A549 (cell line): Measurements from ENCODE around the gene HTR6.

Source experiments
- BCL3 ChIP-seq: fragments of >200 bp; sonication (Bioruptor Twin); formaldehyde crosslinking; IDR thresholded peaks from 3 replicates; pipeline ENCODE4 v1.6.1; 2016
- CEBPB ChIP-seq, 2 experiments: fragments of >200 bp in 1 of 2; sonication (Bioruptor Twin) in 1 of 2; formaldehyde crosslinking in 1 of 2; IDR thresholded peaks; 2 replicates each; pipeline ENCODE4 v1.6.1; 2012 to 2016
- EHMT2 ChIP-seq: fragments of 200-600 bp; sonication (generic); IDR thresholded peaks from 2 replicates; pipeline ENCODE4 v1.6.1; 2016; ENCODE audit warnings: antibody characterized with exemption, low read depth, mild to moderate bottlenecking, moderate library complexity
- FOSL2 ChIP-seq, 2 experiments: fragments of 450-650 bp in 1 of 2; fragments of >200 bp in 1 of 2; sonication (Bioruptor Twin) in 1 of 2; formaldehyde crosslinking; IDR thresholded peaks; 2 replicates each; pipeline versions ENCODE4 v1.5.0 to v1.6.1; 2016 to 2020; ENCODE audit warnings: mild to moderate bottlenecking in 1 of 2, moderate library complexity in 1 of 2
- HDAC2 ChIP-seq: fragments of 200-600 bp; sonication (generic); IDR thresholded peaks from 2 replicates; pipeline ENCODE4 v1.6.1; 2016
- HOXA7 ChIP-seq: fragments of 250-450 bp; sonication (Bioruptor Pico); IDR thresholded peaks from 2 replicates; pipeline ENCODE4 v1.5.0; 2020; ENCODE audit warnings: mild to moderate bottlenecking, moderate library complexity
- MAFK ChIP-seq: fragments of 450-650 bp; IDR thresholded peaks from 2 replicates; pipeline ENCODE4 v1.6.1; 2014; ENCODE audit not compliant: partially characterized antibody
- RCOR1 ChIP-seq: fragments of 150-350 bp; IDR thresholded peaks from 2 replicates; pipeline ENCODE4 v1.6.1; 2014; ENCODE audit warnings: antibody characterized with exemption, low read length, low read depth
- ZFP36 ChIP-seq: fragments of 450-650 bp; IDR thresholded peaks from 2 replicates; pipeline ENCODE4 v1.6.1; 2014; ENCODE audit warnings: borderline replicate concordance; ENCODE audit not compliant: partially characterized antibody
- ZNF302 ChIP-seq: fragments of 250-450 bp; sonication (Bioruptor Pico); IDR thresholded peaks from 2 replicates; pipeline ENCODE4 v1.9.0; 2021; ENCODE audit warnings: inconsistent platforms, mild to moderate bottlenecking, moderate library complexity
- TF ChIP-seq, protein P1 (sequence below): fragments of >200 bp; sonication (Bioruptor Twin); formaldehyde crosslinking; IDR thresholded peaks from 3 replicates; pipeline ENCODE4 v1.5.1; 2016
- TF ChIP-seq, protein P2 (sequence below): fragments of 450-650 bp; IDR thresholded peaks from 2 replicates; pipeline ENCODE4 v1.6.1; 2014; ENCODE audit warnings: antibody characterized with exemption

GRCh38 chr1:19633106-19633505, 31.6 kb upstream of the HTR6 start:
- no peak for TF ChIP-seq BCL3
- TF ChIP-seq ZFP36, result no peak
- TF ChIP-seq, protein P1, sequence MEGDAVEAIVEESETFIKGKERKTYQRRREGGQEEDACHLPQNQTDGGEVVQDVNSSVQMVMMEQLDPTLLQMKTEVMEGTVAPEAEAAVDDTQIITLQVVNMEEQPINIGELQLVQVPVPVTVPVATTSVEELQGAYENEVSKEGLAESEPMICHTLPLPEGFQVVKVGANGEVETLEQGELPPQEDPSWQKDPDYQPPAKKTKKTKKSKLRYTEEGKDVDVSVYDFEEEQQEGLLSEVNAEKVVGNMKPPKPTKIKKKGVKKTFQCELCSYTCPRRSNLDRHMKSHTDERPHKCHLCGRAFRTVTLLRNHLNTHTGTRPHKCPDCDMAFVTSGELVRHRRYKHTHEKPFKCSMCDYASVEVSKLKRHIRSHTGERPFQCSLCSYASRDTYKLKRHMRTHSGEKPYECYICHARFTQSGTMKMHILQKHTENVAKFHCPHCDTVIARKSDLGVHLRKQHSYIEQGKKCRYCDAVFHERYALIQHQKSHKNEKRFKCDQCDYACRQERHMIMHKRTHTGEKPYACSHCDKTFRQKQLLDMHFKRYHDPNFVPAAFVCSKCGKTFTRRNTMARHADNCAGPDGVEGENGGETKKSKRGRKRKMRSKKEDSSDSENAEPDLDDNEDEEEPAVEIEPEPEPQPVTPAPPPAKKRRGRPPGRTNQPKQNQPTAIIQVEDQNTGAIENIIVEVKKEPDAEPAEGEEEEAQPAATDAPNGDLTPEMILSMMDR, result no peak
- TF ChIP-seq FOSL2 (IDR thresholded peaks at IDR 0.05), result no peak
- no peak for TF ChIP-seq FOSL2 (CRISPR knock-in tag; IDR thresholded peaks at IDR 0.05)
- no peak for TF ChIP-seq HDAC2
- TF ChIP-seq, protein P2, sequence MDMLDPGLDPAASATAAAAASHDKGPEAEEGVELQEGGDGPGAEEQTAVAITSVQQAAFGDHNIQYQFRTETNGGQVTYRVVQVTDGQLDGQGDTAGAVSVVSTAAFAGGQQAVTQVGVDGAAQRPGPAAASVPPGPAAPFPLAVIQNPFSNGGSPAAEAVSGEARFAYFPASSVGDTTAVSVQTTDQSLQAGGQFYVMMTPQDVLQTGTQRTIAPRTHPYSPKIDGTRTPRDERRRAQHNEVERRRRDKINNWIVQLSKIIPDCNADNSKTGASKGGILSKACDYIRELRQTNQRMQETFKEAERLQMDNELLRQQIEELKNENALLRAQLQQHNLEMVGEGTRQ, result no peak
- no peak for TF ChIP-seq RCOR1
- TF ChIP-seq EHMT2, result no peak
- no peak for TF ChIP-seq HOXA7
- TF ChIP-seq CEBPB (IDR thresholded peaks at IDR 0.05), result no peak
- TF ChIP-seq ZNF302 (CRISPR knock-in tag), result no peak
- TF ChIP-seq MAFK, result no peak
